Neutrophil (primary cell): ENCODE measurements around the gene ITGA3.

ENCODE experiments used
- H3K27ac ChIP-seq: fragments of 200-600 bp; sonication (generic); 2 replicates; pipeline ENCODE4 v1.5.1; 2016; ENCODE audit warnings: mild to moderate bottlenecking, moderate library complexity
- H3K27me3 ChIP-seq: fragments of 200-600 bp; sonication (generic); 2 replicates; pipeline ENCODE4 v1.6.0; 2016; ENCODE audit warnings: mild to moderate bottlenecking
- H3K36me3 ChIP-seq: fragments of 200-600 bp; sonication (generic); 2 replicates; pipeline ENCODE4 v1.5.1; 2017
- H3K4me1 ChIP-seq, 2 experiments: fragments of 200-600 bp in 1 of 2; sonication (generic) in 1 of 2; 1 replicate in 1 of 2; 2 replicates in 1 of 2; pipeline versions ENCODE4 v1.5.1 to v1.6.1; 2013 to 2016; ENCODE audit warnings: low read depth in 1 of 2, low read length in 1 of 2, mild to moderate bottlenecking in 1 of 2, moderate library complexity in 1 of 2; ENCODE audit not compliant: control insufficient read depth in 1 of 2, insufficient read depth in 1 of 2
- H3K4me3 ChIP-seq, 2 experiments: fragments of 200-600 bp in 1 of 2; sonication (generic) in 1 of 2; 1 replicate in 1 of 2; 2 replicates in 1 of 2; pipeline ENCODE4 v1.5.1; 2013 to 2016; ENCODE audit warnings: low read depth in 1 of 2, low read length in 1 of 2, mild to moderate bottlenecking in 1 of 2, moderate library complexity in 1 of 2
- H3K9me3 ChIP-seq: fragments of 200-600 bp; sonication (generic); 2 replicates; pipeline ENCODE4 v1.5.1; 2016
- TF ChIP-seq, protein P1 (sequence below): fragments of 200-600 bp; sonication (generic); IDR thresholded peaks from 2 replicates; pipeline ENCODE4 v1.5.1; 2016; ENCODE audit warnings: antibody characterized with exemption

The ITGA3 gene

DNA sequence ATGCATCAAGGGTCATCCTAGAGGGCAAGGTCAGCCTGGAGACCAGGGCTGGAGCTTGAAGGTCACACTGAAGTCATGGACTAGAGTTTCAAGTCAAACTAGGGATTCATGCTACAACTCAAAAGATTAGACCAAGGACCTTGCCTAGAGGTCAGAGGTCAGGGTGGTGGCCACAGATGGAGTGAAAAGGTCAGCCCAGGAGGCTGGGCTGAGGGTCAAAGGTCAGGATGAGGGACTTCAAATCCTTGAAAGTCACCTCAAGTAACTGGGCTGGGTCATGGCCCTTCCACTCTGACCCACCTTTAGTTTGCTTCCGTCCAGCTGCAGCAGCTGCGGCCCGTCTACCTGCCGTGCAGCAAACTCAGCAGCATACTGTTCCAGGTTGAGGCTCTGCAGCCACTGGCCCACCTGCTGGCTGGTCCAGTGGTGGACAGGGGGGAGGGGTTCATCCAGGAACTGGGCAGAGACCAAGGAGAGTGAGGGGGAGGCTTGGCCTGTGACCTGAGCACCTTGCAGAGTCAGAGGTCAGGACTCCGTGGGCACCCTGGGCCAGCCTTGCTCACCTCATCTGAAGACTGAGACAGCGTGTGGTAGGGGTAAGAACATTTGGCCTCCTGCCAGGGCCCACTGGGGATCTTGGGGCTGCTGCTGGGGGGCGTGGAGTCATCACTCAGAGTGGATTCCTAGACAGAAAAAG, 57.9 kb downstream of the ITGA3 start:
- H3K27ac ChIP-seq = no peak overlapping the region
- H3K9me3 ChIP-seq = no peaks in the 10 kb centered on the region
- no peak overlapping the region for H3K4me3 ChIP-seq
- no peaks in the 10 kb centered on the region for H3K36me3 ChIP-seq
- H3K4me1 ChIP-seq = peaks cover 2 to 7% of the 10 kb centered on the region in 2 experiments
- H3K27me3 ChIP-seq = peaks cover 51% of the 10 kb centered on the region
- TF ChIP-seq, protein P1, sequence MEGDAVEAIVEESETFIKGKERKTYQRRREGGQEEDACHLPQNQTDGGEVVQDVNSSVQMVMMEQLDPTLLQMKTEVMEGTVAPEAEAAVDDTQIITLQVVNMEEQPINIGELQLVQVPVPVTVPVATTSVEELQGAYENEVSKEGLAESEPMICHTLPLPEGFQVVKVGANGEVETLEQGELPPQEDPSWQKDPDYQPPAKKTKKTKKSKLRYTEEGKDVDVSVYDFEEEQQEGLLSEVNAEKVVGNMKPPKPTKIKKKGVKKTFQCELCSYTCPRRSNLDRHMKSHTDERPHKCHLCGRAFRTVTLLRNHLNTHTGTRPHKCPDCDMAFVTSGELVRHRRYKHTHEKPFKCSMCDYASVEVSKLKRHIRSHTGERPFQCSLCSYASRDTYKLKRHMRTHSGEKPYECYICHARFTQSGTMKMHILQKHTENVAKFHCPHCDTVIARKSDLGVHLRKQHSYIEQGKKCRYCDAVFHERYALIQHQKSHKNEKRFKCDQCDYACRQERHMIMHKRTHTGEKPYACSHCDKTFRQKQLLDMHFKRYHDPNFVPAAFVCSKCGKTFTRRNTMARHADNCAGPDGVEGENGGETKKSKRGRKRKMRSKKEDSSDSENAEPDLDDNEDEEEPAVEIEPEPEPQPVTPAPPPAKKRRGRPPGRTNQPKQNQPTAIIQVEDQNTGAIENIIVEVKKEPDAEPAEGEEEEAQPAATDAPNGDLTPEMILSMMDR = no peak

DNA sequence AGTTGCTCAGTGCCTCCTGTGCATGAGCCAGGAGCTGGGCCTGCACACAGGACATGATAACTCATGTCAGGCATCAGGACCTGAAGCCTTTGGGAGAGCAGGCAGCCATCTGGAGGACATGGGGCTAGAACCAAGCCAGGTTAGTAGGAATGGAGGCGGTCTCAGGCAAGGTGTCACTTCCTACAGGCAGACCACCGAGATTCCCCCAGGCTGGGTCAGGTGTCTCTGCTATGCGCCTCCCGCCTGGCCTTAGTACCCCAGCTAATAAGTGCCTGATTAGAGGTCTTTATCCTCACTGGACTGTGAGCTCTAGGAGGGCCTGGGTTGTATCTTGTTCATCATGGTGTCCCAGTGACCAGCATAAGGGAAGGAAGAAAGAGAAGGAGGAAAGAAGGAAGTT, 58.5 kb downstream of the ITGA3 start:
- H3K27ac ChIP-seq = no peak overlapping the region
- H3K9me3 ChIP-seq = no peaks in the 10 kb centered on the region
- H3K4me1 ChIP-seq = peaks cover 2 to 7% of the 10 kb centered on the region in 2 experiments
- H3K4me3 ChIP-seq = no peak overlapping the region
- H3K27me3 ChIP-seq = peaks cover 58% of the 10 kb centered on the region
- no peaks in the 10 kb centered on the region for H3K36me3 ChIP-seq
- TF ChIP-seq, protein P1 = no peak

DNA sequence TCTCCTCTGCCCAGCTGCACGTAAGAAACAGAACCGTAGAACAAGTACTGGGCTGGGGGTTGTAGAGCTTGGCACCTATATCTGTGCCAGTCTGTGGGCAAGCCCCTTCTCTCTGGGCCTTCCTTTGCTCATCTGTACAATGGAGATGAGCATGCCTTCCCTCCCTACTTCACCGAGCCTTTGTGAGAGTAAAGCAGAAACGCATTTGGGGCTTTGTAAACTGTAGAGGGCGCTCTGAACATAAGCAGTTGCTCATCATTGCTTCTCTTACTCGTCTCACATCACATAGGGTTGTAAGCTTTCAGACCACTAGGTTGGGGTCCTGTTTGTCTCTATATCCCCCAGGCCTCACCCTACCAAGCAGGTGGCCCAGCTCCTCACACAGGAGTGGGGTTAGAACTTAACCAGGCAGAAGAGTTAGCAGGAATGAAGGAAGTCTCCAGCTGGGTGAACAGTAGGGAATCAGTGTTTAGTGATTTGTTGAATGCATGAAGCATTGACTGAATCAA, 59.0 kb downstream of the ITGA3 start:
- Histone ChIP-seq H3K36me3 (no peaks in the 10 kb centered on the region), H3K4me1 (peaks cover 2 to 7% of the 10 kb centered on the region in 2 experiments), H3K27me3 (peaks cover 63% of the 10 kb centered on the region), H3K4me3 (no peak overlapping the region), H3K9me3 (no peaks in the 10 kb centered on the region), H3K27ac (no peak overlapping the region)
- TF ChIP-seq, protein P1 = no peak

DNA sequence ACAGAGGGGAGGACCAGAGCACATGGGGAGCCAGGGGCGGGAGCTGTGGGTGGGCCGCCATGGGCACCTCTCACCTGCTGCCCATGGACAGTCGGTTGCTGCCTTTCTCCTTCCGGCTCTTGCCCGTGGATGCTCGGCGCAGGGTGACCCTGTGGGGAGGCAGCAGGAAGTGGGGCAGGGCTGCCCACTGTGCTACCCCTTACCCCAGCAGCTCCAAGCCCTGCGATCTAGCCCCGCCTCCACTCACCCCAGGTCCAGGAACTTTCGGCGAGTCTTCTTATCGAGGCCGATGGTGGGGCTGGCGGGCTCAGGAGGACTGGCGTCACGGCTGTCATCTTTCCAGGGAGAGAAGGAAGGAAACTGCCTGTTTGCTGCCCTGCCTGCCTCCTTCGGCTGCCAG, 59.8 kb downstream of the ITGA3 start:
- Histone ChIP-seq H3K4me3 (no peak overlapping the region), H3K4me1 (peaks cover 2 to 7% of the 10 kb centered on the region in 2 experiments), H3K27ac (no peak overlapping the region), H3K27me3 (peaks cover 71% of the 10 kb centered on the region), H3K36me3 (no peaks in the 10 kb centered on the region), H3K9me3 (no peaks in the 10 kb centered on the region)
- TF ChIP-seq, protein P1 = no peak

DNA sequence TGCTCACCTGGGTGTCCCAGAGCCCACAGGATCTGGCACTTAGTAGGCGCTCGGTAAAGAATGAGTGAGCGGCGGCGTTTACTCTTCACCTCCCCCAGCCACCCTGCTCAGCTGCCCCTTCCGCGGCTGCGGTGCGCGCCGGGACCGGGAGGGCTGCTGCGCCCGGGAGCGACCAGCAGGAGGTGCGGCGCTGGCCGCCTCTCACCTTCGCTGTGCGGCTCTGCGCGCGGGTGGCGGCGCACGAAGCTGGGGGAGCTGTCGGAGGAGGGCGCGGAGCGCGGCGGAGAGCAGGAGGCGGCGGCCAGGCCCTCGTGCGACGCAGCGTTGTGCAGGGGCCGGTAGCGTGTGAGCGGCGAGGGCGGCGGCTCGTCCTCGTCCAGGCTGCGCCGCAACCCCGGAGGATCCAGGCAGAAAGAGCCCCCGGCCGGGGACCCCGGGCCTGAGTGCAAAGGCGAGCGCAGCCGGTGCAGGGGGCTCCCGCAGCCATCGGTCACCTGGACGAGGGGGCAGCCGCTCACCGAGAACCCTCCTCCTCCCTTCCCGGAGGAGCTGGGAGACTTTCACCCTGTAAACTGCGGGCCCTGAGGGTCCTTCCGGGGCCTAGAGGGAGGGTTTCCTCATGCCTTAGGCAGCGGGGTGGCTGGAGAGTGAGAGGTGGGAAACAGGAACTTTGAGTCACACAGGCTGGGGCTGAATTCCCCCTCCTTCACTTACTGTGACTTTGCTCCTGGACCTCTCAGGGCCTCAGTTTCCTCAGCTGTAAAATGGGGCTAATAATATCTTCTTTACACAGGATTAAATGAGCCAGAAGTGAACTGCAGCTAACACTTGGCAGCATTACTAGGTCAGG, 61.5 kb downstream of the ITGA3 start:
- Histone ChIP-seq H3K36me3 (no peaks in the 10 kb centered on the region), H3K27ac (no peak overlapping the region), H3K27me3 (peaks cover 88% of the 10 kb centered on the region), H3K4me3 (no peak overlapping the region), H3K9me3 (no peaks in the 10 kb centered on the region), H3K4me1 (peaks cover 2 to 7% of the 10 kb centered on the region in 2 experiments)
- TF ChIP-seq, protein P1 = no peak
